Measurements from ENCODE around the gene PSMD6.

The PSMD6 gene

GRCh38 chr3:63984391-63984790 lies 38.9 kb downstream of the PSMD6 start:
- Histone ChIP-seq H3K27ac (ENCODE audit: insufficient read depth, low read length, poor library complexity, severe bottlenecking) (no peak overlapping the region), H3K4me1 (ENCODE audit: control insufficient read depth, insufficient read depth, low read length, poor library complexity, severe bottlenecking) (peaks cover 22% of the 10 kb centered on the region), H3K4me3 (ENCODE audit: insufficient read depth, low read depth, low read length, poor library complexity, severe bottlenecking) (no peak overlapping the region), H3K9me3 (ENCODE audit: control insufficient read depth, low read length) (no peaks in the 10 kb centered on the region), H3K36me3 (ENCODE audit: control insufficient read depth, insufficient read depth, low read length) (peaks cover 80% of the 10 kb centered on the region), H3K27me3 (replicated peaks; ENCODE audit: control insufficient read depth, insufficient read depth, low read length, poor library complexity, severe bottlenecking) (no peaks in the 10 kb centered on the region)
- DNase-seq, result no peak

- no peak for DNase-seq
- Histone ChIP-seq H3K4me3 (ENCODE audit: insufficient read depth, low read depth, low read length, poor library complexity, severe bottlenecking) (no peak overlapping the region), H3K4me1 (ENCODE audit: control insufficient read depth, insufficient read depth, low read length, poor library complexity, severe bottlenecking) (peaks cover 34% of the 10 kb centered on the region), H3K36me3 (ENCODE audit: control insufficient read depth, insufficient read depth, low read length) (peaks cover 56% of the 10 kb centered on the region), H3K27me3 (replicated peaks; ENCODE audit: control insufficient read depth, insufficient read depth, low read length, poor library complexity, severe bottlenecking) (no peaks in the 10 kb centered on the region), H3K27ac (ENCODE audit: insufficient read depth, low read length, poor library complexity, severe bottlenecking) (peak overlapping the region; percentile 68), H3K9me3 (ENCODE audit: control insufficient read depth, low read length) (no peaks in the 10 kb centered on the region)
These were observed 41.3 kb downstream of the PSMD6 start for GRCh38 chr3:63981980-63982379.

GRCh38 chr3:63980830-63981498 lies 42.3 kb downstream of the PSMD6 start:
- Histone ChIP-seq H3K4me1 (ENCODE audit: control insufficient read depth, insufficient read depth, low read length, poor library complexity, severe bottlenecking) (peaks cover 44% of the 10 kb centered on the region), H3K4me3 (ENCODE audit: insufficient read depth, low read depth, low read length, poor library complexity, severe bottlenecking) (no peak overlapping the region), H3K9me3 (ENCODE audit: control insufficient read depth, low read length) (no peaks in the 10 kb centered on the region), H3K36me3 (ENCODE audit: control insufficient read depth, insufficient read depth, low read length) (peaks cover 47% of the 10 kb centered on the region), H3K27me3 (replicated peaks; ENCODE audit: control insufficient read depth, insufficient read depth, low read length, poor library complexity, severe bottlenecking) (no peaks in the 10 kb centered on the region), H3K27ac (ENCODE audit: insufficient read depth, low read length, poor library complexity, severe bottlenecking) (peak overlapping the region; percentile 68)
- DNase-seq, result no peak

DNA sequence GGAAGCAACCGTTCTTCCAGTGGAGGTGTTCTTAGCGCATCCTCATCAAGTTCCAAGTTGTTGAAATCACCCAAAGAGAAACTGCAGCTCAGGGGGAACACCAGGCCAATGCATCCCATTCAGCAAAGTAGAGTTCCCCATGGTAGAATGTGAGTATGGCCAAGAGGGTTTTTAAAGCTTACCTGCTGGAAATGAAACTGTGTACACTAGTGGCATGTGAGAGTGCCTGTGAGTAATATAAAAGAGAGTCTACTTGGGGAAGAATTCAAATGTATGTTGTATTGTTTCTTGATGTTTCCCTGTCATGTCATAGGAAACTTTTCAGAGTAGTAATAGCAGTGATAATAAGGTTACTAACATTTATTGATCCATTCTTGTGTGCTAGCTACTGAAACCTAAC lies 43.3 kb downstream of the PSMD6 start:
- Histone ChIP-seq H3K9me3 (ENCODE audit: control insufficient read depth, low read length) (no peaks in the 10 kb centered on the region), H3K36me3 (ENCODE audit: control insufficient read depth, insufficient read depth, low read length) (peaks cover 37% of the 10 kb centered on the region), H3K4me3 (ENCODE audit: insufficient read depth, low read depth, low read length, poor library complexity, severe bottlenecking) (peak overlapping the region; percentile 41), H3K27ac (ENCODE audit: insufficient read depth, low read length, poor library complexity, severe bottlenecking) (peak overlapping the region; percentile 68), H3K27me3 (replicated peaks; ENCODE audit: control insufficient read depth, insufficient read depth, low read length, poor library complexity, severe bottlenecking) (no peaks in the 10 kb centered on the region), H3K4me1 (ENCODE audit: control insufficient read depth, insufficient read depth, low read length, poor library complexity, severe bottlenecking) (peaks cover 49% of the 10 kb centered on the region)
- DNase-seq, result no peak

DNA sequence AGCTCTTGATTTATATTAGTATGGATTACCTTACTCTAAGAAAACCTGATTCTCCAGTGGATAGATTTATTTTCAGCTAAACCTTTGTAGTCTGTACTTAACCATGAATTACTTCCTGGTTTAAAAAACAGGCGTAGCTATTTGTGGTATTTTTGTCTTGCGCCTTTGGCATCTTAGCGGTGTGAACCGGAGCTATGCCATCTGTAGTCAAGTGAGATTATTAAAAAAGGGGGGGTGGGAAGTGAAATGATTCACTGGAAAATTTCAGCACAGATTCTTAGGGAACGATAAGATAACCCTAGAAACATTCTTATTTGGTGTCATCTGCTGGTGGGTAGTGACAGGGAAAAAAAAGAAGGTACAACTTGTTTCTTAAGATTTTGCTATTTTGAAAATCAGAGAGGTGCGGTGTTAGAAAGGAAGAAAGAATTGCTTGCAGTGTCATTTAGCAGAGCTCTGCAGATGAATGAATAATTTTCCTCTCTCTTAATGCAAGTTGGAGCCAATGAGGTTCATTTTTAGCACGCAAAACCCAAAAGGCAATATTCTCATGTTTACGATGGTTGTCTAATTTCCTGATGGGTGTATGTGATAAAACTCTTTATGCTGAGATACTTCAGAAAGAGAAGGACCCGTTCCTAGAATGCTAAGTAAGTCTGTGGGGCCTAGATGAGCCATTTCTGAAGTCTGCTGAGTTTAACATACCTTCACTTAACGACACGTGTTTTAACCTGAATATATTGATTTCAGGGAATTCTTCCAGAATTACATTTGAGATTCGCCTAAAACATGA lies 44.0 kb downstream of the PSMD6 start:
- Histone ChIP-seq H3K27ac (ENCODE audit: insufficient read depth, low read length, poor library complexity, severe bottlenecking) (peak overlapping the region; percentile 68), H3K9me3 (ENCODE audit: control insufficient read depth, low read length) (no peaks in the 10 kb centered on the region), H3K27me3 (replicated peaks; ENCODE audit: control insufficient read depth, insufficient read depth, low read length, poor library complexity, severe bottlenecking) (no peaks in the 10 kb centered on the region), H3K4me3 (ENCODE audit: insufficient read depth, low read depth, low read length, poor library complexity, severe bottlenecking) (peak overlapping the region; percentile 41), H3K4me1 (ENCODE audit: control insufficient read depth, insufficient read depth, low read length, poor library complexity, severe bottlenecking) (peaks cover 49% of the 10 kb centered on the region), H3K36me3 (ENCODE audit: control insufficient read depth, insufficient read depth, low read length) (peaks cover 31% of the 10 kb centered on the region)
- DNase-seq, result peak; percentile 28 to 37 (median 32)

- no peaks in the 10 kb centered on the region for H3K9me3 ChIP-seq (ENCODE audit: control insufficient read depth, low read length)
- no peak for DNase-seq
- H3K36me3 ChIP-seq (ENCODE audit: control insufficient read depth, insufficient read depth, low read length), result peaks cover 26% of the 10 kb centered on the region
- peak overlapping the region; percentile 9 for H3K4me3 ChIP-seq (ENCODE audit: insufficient read depth, low read depth, low read length, poor library complexity, severe bottlenecking)
- H3K4me1 ChIP-seq (ENCODE audit: control insufficient read depth, insufficient read depth, low read length, poor library complexity, severe bottlenecking), result peaks cover 59% of the 10 kb centered on the region
- no peaks in the 10 kb centered on the region for H3K27me3 ChIP-seq (replicated peaks; ENCODE audit: control insufficient read depth, insufficient read depth, low read length, poor library complexity, severe bottlenecking)
- H3K27ac ChIP-seq (ENCODE audit: insufficient read depth, low read length, poor library complexity, severe bottlenecking), result peak overlapping the region; percentile 68
These were observed 45.4 kb downstream of the PSMD6 start for GRCh38 chr3:63977893-63978292.

- peaks cover 65% of the 10 kb centered on the region for H3K4me1 ChIP-seq (ENCODE audit: control insufficient read depth, insufficient read depth, low read length, poor library complexity, severe bottlenecking)
- peaks cover 19% of the 10 kb centered on the region for H3K36me3 ChIP-seq (ENCODE audit: control insufficient read depth, insufficient read depth, low read length)
- H3K9me3 ChIP-seq (ENCODE audit: control insufficient read depth, low read length), result no peaks in the 10 kb centered on the region
- H3K27me3 ChIP-seq (replicated peaks; ENCODE audit: control insufficient read depth, insufficient read depth, low read length, poor library complexity, severe bottlenecking), result no peaks in the 10 kb centered on the region
- no peak overlapping the region for H3K4me3 ChIP-seq (ENCODE audit: insufficient read depth, low read depth, low read length, poor library complexity, severe bottlenecking)
- DNase-seq, result no peak
- no peak overlapping the region for H3K27ac ChIP-seq (ENCODE audit: insufficient read depth, low read length, poor library complexity, severe bottlenecking)
These were observed 46.5 kb downstream of the PSMD6 start for GRCh38 chr3:63976872-63977200.

DNA sequence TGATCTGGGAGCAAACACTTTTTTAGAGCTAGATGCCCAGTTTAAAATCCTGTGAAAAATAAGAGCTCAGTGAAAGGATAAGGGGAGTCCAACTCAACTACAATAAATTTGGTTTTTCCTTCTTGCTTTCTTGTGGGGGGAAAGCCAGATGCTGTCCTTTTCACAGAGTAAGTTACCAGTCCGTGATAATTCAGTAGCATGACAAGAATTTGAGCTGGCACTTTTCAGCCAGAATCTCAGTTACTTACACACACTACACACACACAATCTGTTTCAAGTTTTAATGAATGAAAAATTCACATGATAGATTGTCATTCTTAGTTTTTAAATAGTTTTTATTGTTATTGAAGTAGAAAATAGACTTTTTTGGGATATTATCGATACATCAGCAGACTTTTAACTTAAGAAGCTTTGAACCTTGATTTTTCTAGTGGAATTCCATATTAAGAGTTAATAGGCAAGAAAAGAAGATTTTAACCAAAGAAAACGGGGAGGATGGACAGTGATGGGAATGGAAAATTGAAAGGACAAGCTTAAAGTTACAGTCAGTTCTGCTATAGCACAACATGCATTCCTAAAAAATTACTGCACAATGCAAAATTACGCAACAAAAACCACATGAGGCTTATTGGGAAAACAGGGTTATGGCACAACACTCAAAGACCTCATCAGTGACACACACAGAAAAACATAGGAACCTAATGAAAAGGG lies 47.0 kb downstream of the PSMD6 start:
- Histone ChIP-seq H3K4me3 (ENCODE audit: insufficient read depth, low read depth, low read length, poor library complexity, severe bottlenecking) (no peak overlapping the region), H3K4me1 (ENCODE audit: control insufficient read depth, insufficient read depth, low read length, poor library complexity, severe bottlenecking) (peaks cover 68% of the 10 kb centered on the region), H3K27ac (ENCODE audit: insufficient read depth, low read length, poor library complexity, severe bottlenecking) (peak overlapping the region; percentile 2), H3K27me3 (replicated peaks; ENCODE audit: control insufficient read depth, insufficient read depth, low read length, poor library complexity, severe bottlenecking) (no peaks in the 10 kb centered on the region), H3K9me3 (ENCODE audit: control insufficient read depth, low read length) (no peaks in the 10 kb centered on the region), H3K36me3 (ENCODE audit: control insufficient read depth, insufficient read depth, low read length) (peaks cover 14% of the 10 kb centered on the region)
- DNase-seq, result no peak

DNA sequence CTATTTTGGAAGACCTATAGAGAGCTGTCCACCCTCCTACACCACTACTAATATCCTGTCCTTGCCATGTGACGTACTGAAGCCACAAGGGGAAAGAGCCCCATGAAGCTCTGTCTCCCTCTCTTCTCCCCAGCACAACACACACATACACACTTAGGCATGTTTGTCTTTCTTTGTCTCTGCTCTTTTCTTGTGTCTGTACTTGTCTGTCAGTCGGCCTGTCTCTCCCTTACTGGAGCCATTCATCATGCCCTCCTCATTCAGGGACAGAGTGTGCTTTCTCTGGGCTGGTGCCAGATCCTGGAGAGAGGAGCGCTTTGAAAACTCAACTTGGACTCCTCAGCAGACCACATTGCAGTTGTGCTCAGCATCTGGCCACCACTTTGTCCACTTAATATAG lies 47.6 kb downstream of the PSMD6 start:
- Histone ChIP-seq H3K36me3 (ENCODE audit: control insufficient read depth, insufficient read depth, low read length) (peaks cover 9% of the 10 kb centered on the region), H3K4me1 (ENCODE audit: control insufficient read depth, insufficient read depth, low read length, poor library complexity, severe bottlenecking) (peaks cover 66% of the 10 kb centered on the region), H3K4me3 (ENCODE audit: insufficient read depth, low read depth, low read length, poor library complexity, severe bottlenecking) (peak overlapping the region; percentile 9), H3K27me3 (replicated peaks; ENCODE audit: control insufficient read depth, insufficient read depth, low read length, poor library complexity, severe bottlenecking) (no peaks in the 10 kb centered on the region), H3K9me3 (ENCODE audit: control insufficient read depth, low read length) (no peaks in the 10 kb centered on the region), H3K27ac (ENCODE audit: insufficient read depth, low read length, poor library complexity, severe bottlenecking) (peak overlapping the region; percentile 2)
- DNase-seq, result no peak

DNA sequence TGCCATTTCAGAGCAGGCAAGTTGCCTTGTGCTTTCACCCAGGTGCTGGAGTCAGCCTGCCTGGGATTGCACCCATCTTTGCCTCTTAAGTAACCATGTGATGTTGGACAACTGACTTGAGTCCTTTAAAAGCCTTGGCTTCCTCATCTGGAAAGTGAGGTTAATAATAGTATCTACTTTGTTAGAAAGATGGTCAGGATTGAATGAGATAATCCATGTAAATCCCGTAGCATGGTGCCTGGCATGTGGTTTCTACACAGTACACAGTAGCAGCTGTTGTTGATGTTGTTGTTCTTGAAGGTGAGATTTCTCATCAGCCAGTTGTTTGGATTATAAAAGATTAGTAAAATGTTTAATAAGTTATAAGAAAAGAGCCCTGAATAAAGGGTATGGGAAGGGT lies 48.8 kb downstream of the PSMD6 start:
- no peak overlapping the region for H3K4me3 ChIP-seq (ENCODE audit: insufficient read depth, low read depth, low read length, poor library complexity, severe bottlenecking)
- H3K27ac ChIP-seq (ENCODE audit: insufficient read depth, low read length, poor library complexity, severe bottlenecking), result peak overlapping the region; percentile 11
- no peaks in the 10 kb centered on the region for H3K27me3 ChIP-seq (replicated peaks; ENCODE audit: control insufficient read depth, insufficient read depth, low read length, poor library complexity, severe bottlenecking)
- H3K9me3 ChIP-seq (ENCODE audit: control insufficient read depth, low read length), result no peaks in the 10 kb centered on the region
- no peaks in the 10 kb centered on the region for H3K36me3 ChIP-seq (ENCODE audit: control insufficient read depth, insufficient read depth, low read length)
- H3K4me1 ChIP-seq (ENCODE audit: control insufficient read depth, insufficient read depth, low read length, poor library complexity, severe bottlenecking), result peaks cover 67% of the 10 kb centered on the region
- no peak for DNase-seq

Measured in effector memory CD4-positive, alpha-beta T cell (primary cell).